Liver (tissue), 3 donors: ENCODE data around the gene ZSCAN10.

Source experiments
- CTCF ChIP-seq: fragments of 150-350 bp; IDR thresholded peaks from 2 replicates; pipeline ENCODE4 v1.5.1; 2017; ENCODE audit warnings: improper control_type of control experiment, low read depth, low read length; ENCODE audit not compliant: missing input control
- HNF4G ChIP-seq: IDR thresholded peaks from 2 replicates; pipeline ENCODE4 v1.6.1; 2016; ENCODE audit warnings: antibody characterized with exemption
- REST ChIP-seq: IDR thresholded peaks from 2 replicates; pipeline ENCODE4 v1.6.1; 2016; ENCODE audit warnings: antibody characterized with exemption, mild to moderate bottlenecking
- SP1 ChIP-seq: IDR thresholded peaks from 2 replicates; pipeline ENCODE4 v1.6.1; 2018; ENCODE audit warnings: antibody characterized with exemption, mild to moderate bottlenecking
- TAF1 ChIP-seq: conservative IDR thresholded peaks from 2 replicates; pipeline ENCODE4 v1.6.1; 2016; ENCODE audit warnings: antibody characterized with exemption, mild to moderate bottlenecking
- YY1 ChIP-seq: IDR thresholded peaks from 2 replicates; pipeline ENCODE4 v1.6.1; 2016; ENCODE audit warnings: antibody characterized with exemption, mild to moderate bottlenecking
- ZBTB33 ChIP-seq: IDR thresholded peaks from 2 replicates; pipeline ENCODE4 v1.6.1; 2016; ENCODE audit warnings: antibody characterized with exemption
- donor health status: healthy.
- donor health status: healthy.

- TF ChIP-seq YY1, result no peak
- TF ChIP-seq REST, result no peak
- TF ChIP-seq ZBTB33, result no peak
- TF ChIP-seq SP1, result no peak
- no peak for TF ChIP-seq HNF4G
- no peak for TF ChIP-seq CTCF
- no peak for TF ChIP-seq TAF1
These were observed 39.2 kb upstream of the ZSCAN10 start for GRCh38 chr16:3138342-3138741.
